ENCODE data around the gene RAB11B.

DNA sequence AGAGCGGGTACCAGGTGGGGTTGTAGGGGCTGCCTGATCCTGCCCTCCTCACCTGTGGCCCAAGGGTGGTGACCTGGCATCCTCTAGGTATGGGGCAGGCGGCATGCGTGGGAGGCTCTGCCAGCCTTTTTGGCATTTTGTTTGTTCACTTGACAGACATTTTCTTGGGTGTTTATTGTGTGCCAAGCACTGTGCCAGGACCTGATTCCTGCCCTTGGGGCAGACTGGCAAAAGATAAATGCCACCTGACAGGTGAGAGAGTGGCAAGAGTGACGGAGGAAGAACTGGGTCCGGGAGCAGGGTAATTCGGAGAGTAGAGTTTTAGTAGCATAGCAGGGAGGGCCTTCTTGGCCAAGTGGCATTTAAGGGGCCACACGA, 6.0 kb downstream of the RAB11B start:
- TF ChIP-seq, protein P1, sequence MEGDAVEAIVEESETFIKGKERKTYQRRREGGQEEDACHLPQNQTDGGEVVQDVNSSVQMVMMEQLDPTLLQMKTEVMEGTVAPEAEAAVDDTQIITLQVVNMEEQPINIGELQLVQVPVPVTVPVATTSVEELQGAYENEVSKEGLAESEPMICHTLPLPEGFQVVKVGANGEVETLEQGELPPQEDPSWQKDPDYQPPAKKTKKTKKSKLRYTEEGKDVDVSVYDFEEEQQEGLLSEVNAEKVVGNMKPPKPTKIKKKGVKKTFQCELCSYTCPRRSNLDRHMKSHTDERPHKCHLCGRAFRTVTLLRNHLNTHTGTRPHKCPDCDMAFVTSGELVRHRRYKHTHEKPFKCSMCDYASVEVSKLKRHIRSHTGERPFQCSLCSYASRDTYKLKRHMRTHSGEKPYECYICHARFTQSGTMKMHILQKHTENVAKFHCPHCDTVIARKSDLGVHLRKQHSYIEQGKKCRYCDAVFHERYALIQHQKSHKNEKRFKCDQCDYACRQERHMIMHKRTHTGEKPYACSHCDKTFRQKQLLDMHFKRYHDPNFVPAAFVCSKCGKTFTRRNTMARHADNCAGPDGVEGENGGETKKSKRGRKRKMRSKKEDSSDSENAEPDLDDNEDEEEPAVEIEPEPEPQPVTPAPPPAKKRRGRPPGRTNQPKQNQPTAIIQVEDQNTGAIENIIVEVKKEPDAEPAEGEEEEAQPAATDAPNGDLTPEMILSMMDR (conservative IDR thresholded peaks at IDR 0.05 in 1 of 2, IDR thresholded peaks at IDR 0.05 in 1 of 2; ENCODE audit: low read depth in 1 of 2, low read length in 2 of 2): no peak
- no peak for TF ChIP-seq EZH2 (IDR thresholded peaks at IDR 0.05; ENCODE audit: low read length, missing control alignments)

All from fibroblast of lung (primary cell).